ENCODE measurements around the gene TSPAN17. TPM values are rescaled to one million over a fixed set of nuclear protein-coding genes. Genes with fewer than 3 reads are reported as not detected.

The TSPAN17 gene
- total and polyA plus RNA-seq, 9 of the 15 experiments (the other 6 are each of a cell fraction or from before 2014, with no cell fraction given), result 0.73 to 58.3 (median 34.5) TPM

DNA sequence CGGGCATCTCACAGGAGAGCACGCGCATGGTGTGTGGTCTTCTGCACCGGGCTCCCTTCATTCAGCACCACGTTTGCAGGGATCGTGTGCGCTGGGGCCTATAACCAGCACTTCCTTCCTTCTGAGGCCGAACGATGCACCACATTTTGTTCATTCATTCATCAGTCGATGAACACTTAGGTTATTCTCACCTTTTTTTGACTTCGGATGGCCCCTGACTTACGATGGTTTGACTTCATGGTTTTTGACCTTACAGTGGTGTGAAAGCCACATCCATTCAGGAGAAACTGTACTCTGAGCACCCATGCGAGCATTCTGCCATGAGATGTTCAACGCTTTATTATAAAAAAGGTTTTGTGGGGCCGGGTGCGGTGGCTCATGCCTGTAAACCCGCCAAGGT is 27.5 kb downstream of the TSPAN17 start:
- H3K27me3 ChIP-seq (ENCODE audit: control insufficient read depth in 2 of 2, insufficient read depth in 2 of 2, low read length in 2 of 2), result peaks cover 6 to 17% of the 10 kb centered on the region in 2 experiments; a peak in 4 of 5 replicates

More for the DNA sequence above, 27.5 kb downstream of the TSPAN17 start:
- WGBS (ENCODE audit: insufficient coverage, low coverage, missing lambda C conversion rate), result 68% methylated on average over 17 of the region's 17 CpGs
- intact Hi-C loops (cut with micrococcal nuclease) (no loop called here), in situ Hi-C loops (cut with MboI) (no loop called here)
- ATAC-seq (no peak), DNase-seq (ENCODE audit: extremely low read depth in 1 of 4, low spot score in 3 of 4) (no peak), FAIRE-seq (no peak)
- H3K9me1 ChIP-seq (ENCODE audit: control insufficient read depth, insufficient read depth, low read length), result no peaks in the 10 kb centered on the region
- ChIA-PET POLR2A (no interaction called here), CTCF (ENCODE audit: low intra/inter-chr PET ratio) (no interaction called here)
- H3K79me2 ChIP-seq (ENCODE audit: control insufficient read depth, insufficient read depth, low read length), result no peaks in the 10 kb centered on the region
- H2AFZ ChIP-seq (ENCODE audit: low read depth, low read length), result no peak overlapping the region
- no peak overlapping the region for H3K4me2 ChIP-seq (ENCODE audit: insufficient read depth, low read length)
- no peaks in the 10 kb centered on the region for H3K9me3 ChIP-seq (replicated peaks; ENCODE audit: control insufficient read depth, insufficient read depth, low read depth, low read length)
- no peak overlapping the region for H3K27ac ChIP-seq (ENCODE audit: extremely low read depth, low read depth, low read length)
- no peaks in the 10 kb centered on the region for H4K20me1 ChIP-seq (replicated peaks; ENCODE audit: control insufficient read depth, insufficient read depth, low read length)
- no peak overlapping the region for H3K4me3 ChIP-seq
- no TSS peak for BruUV-seq (replicated peaks)
- TF ChIP-seq ARNT (IDR thresholded peaks at IDR 0.05) (no peak), ZNF785 (CRISPR knock-in tag; IDR thresholded peaks at IDR 0.05) (no peak), ZNF121 (CRISPR knock-in tag; conservative IDR thresholded peaks at IDR 0.05) (no peak), SRSF9 (IDR thresholded peaks at IDR 0.05; ENCODE audit: borderline replicate concordance, low read depth, low read length) (no peak), FOXP1 (CRISPR knock-in tag; IDR thresholded peaks at IDR 0.05) (no peak), ZNF75A (CRISPR knock-in tag; IDR thresholded peaks at IDR 0.05) (no peak), ELF4 (CRISPR knock-in tag; IDR thresholded peaks at IDR 0.05) (no peak)
- TF ChIP-seq, protein P1, sequence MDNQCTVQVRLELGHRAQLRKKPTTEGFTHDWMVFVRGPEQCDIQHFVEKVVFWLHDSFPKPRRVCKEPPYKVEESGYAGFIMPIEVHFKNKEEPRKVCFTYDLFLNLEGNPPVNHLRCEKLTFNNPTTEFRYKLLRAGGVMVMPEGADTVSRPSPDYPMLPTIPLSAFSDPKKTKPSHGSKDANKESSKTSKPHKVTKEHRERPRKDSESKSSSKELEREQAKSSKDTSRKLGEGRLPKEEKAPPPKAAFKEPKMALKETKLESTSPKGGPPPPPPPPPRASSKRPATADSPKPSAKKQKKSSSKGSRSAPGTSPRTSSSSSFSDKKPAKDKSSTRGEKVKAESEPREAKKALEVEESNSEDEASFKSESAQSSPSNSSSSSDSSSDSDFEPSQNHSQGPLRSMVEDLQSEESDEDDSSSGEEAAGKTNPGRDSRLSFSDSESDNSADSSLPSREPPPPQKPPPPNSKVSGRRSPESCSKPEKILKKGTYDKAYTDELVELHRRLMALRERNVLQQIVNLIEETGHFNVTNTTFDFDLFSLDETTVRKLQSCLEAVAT (IDR thresholded peaks at IDR 0.05), result no peak
- TF ChIP-seq, protein P2, sequence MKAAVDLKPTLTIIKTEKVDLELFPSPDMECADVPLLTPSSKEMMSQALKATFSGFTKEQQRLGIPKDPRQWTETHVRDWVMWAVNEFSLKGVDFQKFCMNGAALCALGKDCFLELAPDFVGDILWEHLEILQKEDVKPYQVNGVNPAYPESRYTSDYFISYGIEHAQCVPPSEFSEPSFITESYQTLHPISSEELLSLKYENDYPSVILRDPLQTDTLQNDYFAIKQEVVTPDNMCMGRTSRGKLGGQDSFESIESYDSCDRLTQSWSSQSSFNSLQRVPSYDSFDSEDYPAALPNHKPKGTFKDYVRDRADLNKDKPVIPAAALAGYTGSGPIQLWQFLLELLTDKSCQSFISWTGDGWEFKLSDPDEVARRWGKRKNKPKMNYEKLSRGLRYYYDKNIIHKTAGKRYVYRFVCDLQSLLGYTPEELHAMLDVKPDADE (conservative IDR thresholded peaks at IDR 0.05; ENCODE audit: control insufficient read depth, low read depth, low read length), result no peak
- TF ChIP-seq, protein P3, sequence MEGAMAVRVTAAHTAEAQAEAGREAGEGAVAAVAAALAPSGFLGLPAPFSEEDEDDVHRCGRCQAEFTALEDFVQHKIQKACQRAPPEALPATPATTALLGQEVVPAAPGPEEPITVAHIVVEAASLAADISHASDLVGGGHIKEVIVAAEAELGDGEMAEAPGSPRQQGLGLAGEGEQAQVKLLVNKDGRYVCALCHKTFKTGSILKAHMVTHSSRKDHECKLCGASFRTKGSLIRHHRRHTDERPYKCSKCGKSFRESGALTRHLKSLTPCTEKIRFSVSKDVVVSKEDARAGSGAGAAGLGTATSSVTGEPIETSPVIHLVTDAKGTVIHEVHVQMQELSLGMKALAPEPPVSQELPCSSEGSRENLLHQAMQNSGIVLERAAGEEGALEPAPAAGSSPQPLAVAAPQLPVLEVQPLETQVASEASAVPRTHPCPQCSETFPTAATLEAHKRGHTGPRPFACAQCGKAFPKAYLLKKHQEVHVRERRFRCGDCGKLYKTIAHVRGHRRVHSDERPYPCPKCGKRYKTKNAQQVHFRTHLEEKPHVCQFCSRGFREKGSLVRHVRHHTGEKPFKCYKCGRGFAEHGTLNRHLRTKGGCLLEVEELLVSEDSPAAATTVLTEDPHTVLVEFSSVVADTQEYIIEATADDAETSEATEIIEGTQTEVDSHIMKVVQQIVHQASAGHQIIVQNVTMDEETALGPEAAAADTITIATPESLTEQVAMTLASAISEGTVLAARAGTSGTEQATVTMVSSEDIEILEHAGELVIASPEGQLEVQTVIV (CRISPR knock-in tag; IDR thresholded peaks at IDR 0.05; ENCODE audit: borderline replicate concordance), result no peak
- no peaks in the 10 kb centered on the region for H3K36me3 ChIP-seq (ENCODE audit: control insufficient read depth, insufficient read depth, low read length)
- H3K9ac ChIP-seq (ENCODE audit: insufficient read depth in 1 of 2, low read depth in 2 of 2, low read length in 2 of 2), result no peak overlapping the region
- H3K4me1 ChIP-seq (replicated peaks in 1 of 2; ENCODE audit: control insufficient read depth in 2 of 2, insufficient read depth in 2 of 2, low read length in 2 of 2), result peaks cover 18 to 26% of the 10 kb centered on the region in 2 experiments
